ENCODE data around the gene ZNF727.
"Not testable (repeated sequence)": the region's sequence is repeated elsewhere in the genome, so short reads cannot be mapped to it uniquely, and the experiment has no call there.

The ZNF727 gene

DNA sequence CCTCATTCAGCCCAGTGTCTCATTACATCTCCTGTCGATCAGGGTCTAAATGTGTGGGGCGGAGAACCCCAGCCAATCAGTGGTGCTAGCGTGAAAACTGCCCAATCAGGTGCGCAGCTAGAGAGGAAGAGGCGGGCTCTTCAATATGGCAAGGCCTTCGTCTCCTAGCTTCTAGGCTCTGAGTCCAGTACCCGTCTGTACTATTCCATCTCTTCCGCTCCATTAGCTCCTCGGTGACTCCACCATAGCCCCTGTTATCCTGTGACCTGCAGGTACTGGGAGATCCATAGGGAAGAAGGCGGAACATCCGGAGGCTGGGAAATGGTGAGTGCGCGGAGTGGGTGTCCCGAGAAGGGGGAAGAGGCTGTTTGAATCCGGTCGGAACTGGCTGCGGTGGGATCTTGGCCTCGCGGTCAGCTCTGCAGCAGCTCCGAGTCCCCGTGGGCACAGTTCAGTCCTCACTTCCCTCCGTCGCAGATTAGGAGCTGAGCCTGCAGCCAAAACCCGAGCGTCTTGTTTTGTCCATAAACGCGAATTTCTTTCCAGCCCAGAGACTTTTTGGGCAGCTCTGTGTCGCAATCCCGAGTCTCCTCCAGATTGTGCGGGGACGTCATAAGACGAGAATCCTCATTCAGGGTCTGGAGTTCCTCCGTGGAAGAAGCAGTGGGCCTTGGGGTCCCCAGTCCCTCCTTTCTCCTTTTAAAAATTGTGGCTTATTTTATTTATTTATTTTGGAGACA lies at the start of gene ZNF727:
Gene ZNF727 (plus strand): TSS at position 134 of the 740 bp plus-strand sequence. CDS start 188 bp downstream, at position 322.
- no peak for DNase-seq

GRCh38 chr7:63998549-63998948 lies 46.7 kb upstream of the ZNF727 start, which contains the start of gene ZNF722:
Gene ZNF722, plus strand, starts transcription at chr7:63998849. Its CDS starts 113 bp downstream, at chr7:63998962.
- DNase-seq = no peak

DNA sequence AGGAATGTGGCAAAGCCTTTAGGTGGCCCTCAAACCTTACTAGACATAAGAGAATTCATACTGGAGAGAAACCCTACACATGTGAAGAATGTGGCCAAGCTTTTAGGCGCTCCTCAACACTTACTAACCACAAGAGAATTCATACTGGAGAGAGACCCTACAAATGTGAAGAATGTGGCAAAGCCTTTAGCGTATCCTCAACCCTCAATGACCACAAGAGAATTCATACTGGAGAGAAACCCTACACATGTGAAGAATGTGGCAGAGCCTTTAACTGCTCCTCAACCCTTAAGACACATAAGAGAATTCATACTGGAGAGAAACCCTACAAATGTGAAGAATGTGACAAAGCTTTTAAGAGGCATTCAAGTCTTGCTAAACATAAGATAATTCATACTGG lies 29.7 kb upstream of the ZNF727 start:
- not testable (repeated sequence) for DNase-seq

DNA sequence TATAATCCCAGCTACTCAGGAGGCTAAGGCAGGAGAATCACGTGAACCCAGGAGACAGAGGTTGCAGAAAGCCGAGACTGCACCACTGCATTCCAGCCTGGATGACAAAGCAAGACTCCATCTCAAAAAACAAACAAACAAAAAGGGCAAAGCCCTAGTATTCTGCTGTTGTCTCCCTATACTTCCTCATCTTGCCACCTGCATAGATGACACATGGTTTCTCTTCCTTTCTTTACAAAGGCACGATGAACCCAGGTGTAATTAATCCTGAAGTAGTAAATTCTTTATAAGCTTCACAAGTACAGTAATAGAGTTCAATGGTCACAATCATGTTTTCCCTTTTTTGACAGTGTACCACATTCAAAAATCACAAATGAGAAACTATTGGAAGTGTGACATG lies 9.8 kb upstream of the ZNF727 start:
- no peak for DNase-seq

DNA sequence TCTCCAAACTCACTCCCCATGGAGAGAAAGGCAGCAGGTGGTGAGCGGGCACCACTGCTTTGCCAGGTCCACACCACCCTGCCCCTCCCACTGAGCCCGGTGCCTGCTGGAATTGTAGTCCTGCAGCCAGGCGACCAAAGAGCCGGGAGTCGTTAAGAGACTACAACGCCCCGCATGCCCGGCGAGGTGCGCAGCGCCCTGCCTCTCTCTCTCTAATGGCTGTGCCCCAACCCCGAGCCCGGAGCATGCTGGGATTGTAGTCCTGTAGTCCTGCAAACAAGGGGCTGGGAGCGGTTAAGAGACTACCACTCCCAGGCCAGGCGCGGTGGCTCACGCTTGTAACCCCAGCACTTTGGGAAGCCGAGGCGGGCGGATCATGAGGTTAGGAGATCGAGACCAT lies 8.1 kb upstream of the ZNF727 start:
- DNase-seq = no peak

- DNase-seq = no peak
These were observed 781 bp downstream of the ZNF727 start for GRCh38 chr7:64046041-64046389.

- not testable (repeated sequence) for DNase-seq
These were observed 32.8 kb downstream of the ZNF727 start for GRCh38 chr7:64077837-64078698.

- DNase-seq = no peak
These were observed 33.4 kb downstream of the ZNF727 start for GRCh38 chr7:64078699-64078994.

- no peak for DNase-seq
These were observed 42.3 kb downstream of the ZNF727 start for GRCh38 chr7:64087501-64087900.

DNA sequence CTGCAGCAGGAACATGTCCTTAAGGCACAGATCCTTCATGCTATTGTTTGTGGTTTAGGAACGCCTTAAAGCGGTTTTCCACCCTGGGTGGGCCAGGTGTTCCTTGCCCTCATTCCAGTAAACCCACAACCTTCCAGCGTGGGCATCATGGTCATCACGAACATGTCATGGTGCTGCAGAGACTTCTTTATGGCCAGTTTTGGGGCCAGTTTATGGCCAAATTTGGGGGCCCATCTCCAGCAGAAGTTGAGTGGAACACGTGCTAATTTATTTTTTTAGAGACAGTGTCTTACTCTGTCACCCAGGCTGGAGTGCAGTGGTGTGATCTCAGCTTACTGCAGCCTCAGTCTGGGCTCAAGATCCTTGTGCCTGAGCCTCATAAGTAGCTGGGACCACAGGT lies 43.6 kb downstream of the ZNF727 start:
- DNase-seq = not testable (repeated sequence)

Data from stimulated activated CD4-positive, alpha-beta T cell treated with anti-CD3 and anti-CD28 coated beads, Interleukin-4, amount 100 ng/mL, for 24 hours (primary cell).